ENCODE results near the gene PTPN4.

Gene PTPN4

DNA sequence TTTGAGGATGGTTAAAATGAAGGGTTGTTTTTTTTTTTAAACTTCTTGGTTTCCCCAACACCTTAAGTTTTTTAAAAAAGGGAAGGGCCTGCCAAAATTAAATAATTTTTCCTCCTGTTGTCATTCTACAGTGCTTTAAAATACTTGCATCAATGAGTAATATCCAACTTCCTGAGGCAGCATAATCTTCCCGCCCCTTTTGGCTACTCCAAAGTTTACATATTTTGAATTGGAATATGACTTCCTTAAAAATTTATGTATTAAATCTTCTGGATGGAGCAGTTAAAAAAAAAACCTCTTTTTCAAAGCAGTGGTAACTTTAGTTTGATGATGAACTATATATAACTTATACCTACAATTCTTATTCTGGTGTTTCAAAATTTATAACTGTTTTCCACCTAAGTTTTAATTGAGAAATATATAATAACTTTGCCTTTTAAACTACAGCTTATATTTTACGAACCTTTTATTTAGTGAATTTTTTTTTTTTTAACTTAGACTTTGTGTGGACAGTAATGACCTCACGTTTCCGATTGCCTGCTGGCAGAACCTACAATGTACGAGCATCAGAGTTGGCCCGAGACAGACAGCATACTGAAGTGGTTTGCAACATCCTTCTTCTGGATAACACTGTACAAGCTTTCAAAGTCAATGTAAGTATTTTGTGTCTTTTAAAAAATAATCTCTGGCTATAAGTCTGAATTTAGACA, 49.8 kb downstream of the PTPN4 start:
- no peak for DNase-seq

DNA sequence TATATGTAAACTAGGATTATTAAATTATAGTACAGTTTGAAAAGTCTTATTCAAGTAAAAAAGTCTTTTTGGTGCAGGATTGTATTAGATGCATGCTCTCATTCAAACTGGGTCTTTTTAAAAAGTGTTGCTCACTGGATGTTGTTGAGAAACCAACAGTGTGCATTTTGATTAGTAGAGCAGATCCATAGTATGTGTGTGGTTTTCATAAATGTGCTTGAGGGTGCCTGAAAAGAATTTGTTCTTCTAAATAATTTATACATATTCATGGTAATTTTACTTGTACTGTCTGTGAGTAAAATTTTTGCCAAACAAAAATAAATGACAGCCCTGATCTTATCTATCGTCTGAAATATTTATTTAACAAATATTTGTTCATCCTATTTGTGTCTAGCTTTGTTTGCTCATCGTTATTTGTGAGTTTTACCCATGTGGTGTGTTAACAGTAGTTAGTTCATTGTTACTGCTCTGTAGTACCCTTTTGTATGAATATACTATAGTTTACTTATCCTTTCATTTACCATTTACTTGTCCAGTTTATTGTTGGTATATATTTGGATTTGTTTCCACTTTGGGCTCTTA, 50.4 kb downstream of the PTPN4 start:
- no peak for DNase-seq

DNA sequence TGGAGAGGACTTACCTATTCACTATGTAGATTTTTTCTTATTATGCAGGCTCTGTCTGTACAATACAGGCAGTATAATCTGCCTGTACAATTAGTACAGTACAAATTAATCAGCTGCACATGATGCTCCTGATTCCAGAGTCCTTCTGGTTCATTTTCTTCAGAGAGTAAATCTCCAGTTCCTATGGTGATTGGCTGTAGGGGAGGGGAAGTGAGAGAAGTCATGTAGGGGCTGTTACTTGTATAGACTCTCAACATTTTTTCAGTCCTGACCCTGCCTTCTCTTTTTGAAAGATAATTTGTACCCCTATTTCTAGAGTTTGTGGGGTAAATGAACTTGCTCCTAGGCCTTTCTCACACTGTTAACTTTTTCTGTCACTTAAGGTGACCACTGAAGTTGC, 54.5 kb downstream of the PTPN4 start:
- DNase-seq: no peak

DNA sequence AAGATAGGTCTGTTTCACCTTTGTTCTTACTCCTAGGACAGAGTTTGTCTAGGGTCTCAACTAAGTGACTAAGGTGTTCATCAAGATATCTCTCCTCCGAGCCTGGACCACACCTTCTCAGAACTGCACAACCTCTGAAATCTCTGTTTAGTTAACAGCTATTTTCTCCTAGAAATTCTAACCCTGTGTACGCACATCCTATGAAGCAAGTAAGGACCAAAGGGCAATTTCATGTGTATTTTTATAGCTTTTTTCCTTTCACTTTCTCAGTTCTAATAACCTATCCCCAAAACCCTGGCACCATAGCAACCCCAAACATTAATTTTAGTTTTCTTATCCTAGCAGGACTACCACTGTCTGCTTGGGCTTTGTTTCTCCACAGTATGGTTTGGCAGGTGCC, 59.1 kb downstream of the PTPN4 start:
- DNase-seq: no peak

DNA sequence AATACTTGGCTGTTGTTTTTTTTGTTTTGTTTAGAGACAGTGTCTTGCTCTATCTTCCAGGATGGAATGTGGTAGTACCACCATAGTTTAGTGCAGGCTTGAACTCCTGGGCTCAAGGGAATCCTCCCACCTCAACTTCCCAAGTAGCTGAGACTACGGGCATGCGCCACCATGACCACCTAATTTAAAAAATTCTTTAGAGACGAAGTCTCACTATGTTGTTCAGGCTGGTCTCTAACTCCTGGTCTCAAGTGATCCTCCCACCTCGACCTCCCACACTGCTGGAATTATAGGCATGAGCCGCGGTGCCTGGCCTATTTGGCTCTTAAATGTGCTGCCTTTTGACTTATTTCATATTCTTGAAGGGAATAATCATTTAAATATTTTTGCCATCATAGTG, 60.1 kb downstream of the PTPN4 start:
- DNase-seq: no peak

DNA sequence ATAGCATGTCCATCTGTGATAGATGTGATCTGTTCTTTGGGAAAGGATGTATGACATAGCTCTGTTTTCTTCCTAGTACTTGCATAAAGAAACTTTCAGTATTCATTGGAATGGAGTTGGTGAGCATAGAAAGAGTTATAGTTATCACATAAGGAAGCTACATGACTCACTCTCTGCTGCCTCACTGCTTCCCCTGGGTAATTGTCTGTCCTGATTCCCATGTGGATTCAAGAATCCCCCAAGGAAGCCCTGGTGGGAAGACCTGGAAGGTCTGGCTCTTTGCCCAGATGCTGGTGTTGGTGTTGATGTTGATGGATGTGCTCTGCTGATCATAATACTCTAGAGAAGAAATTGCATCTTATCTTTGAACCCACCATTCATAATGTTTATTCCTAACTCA, 60.6 kb downstream of the PTPN4 start:
- no peak for DNase-seq

DNA sequence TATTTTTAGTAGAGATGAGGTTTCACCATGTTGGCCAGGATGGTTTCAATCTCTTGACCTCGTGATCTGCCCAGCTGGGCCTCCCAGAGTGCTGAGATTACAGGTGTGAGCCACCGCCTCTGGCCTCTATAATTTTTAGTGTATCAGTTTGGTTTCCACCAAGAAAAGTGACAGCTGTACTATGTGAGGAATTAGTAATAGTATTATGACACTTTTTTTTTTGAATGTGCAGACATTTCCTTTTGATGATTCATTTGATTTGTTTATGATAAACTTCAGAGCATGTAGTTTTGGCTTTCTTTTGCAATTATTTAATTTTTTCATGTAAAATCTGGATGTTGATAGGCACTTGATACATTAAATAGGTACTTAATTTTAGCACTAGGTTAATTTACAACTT, 61.5 kb downstream of the PTPN4 start:
- DNase-seq: no peak

DNA sequence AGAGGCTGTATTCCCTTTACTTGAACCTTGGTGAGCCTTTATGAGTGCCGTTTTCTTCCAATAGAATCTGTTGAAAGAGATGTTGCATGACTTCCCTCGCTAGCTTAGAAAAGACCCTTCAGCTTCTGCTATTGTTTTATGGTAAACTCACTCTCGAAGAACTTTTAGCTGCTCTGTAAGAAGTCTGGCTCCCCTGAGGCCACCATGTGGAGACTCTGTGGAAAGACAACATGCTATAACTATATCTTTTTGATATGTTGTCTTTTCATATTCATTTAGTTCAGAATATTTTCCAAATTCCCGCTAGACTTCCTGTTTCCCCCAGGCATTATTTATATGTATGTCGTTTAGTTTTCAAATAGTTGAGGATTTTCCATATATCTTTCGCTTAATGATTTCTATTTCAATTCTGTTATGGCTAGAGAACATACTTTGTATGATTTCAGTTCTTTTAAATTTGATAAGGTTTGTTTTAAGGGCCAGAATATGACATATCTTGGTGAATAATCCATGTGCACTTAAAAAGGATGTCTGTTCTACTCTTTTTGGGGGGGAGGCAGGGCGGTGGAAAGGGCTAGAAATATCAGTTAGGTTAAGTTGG, 64.1 kb downstream of the PTPN4 start:
- DNase-seq: peak in 5 of 6 experiments; percentile 8 to 31 (median 26)

DNA sequence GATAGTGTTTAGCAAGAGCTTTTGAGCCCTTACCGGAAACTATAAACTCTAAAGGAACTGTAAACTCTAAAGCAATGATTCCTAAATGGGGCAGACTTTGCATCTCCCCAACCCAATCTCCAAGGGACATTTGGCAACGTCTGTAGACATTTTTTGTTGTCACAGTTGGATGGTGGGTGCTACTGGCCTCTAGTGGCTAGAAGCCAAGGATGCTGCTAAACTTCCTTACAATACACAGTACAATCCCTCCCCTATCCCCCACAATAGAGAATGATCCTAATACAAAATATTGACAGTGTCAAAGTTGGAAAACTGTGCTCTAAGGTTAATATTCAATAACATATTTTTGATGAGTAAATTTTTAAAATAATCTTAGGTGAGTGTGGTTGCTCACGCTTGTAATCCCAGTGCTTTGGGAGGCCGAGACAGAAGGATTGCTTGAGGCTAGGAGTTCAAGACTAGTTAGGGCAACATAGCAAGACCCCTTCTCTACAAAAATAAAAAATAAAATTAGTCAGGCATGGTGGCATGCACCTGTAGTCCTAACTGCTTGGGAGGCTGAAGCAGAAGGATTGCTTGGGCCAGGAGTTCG, 66.7 kb downstream of the PTPN4 start:
- peak in 5 of 6 experiments; percentile 3 to 44 (median 19) for DNase-seq

DNA sequence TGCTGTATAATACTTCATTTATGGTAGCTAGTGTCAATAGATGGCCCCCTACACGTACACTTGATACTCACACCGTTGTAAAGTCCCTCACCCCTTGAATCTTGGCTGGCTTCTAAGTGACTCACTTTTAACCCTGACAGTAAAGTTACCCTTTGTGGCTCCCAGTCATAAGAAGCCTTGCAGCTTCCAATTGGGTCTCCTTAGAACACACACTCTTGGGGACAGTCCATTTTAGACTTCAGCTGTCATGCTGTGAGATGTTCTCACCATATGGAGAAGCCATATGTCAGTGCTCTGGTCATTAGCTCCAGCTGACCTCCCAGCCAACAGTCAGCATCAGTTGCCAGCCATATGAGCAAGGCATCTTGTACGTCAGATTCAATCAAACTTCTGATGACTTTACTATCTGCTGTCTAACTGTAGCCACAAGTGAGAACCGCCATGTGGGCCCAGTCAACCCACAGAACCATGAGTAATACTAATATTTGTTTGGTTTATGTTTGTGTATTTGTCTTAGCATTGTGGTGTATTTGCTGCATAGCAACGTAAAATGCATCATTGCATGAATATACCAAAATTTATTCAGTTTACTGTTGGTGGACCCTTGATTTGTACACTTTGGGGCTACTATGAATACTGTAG, 68.3 kb downstream of the PTPN4 start:
- DNase-seq: no peak

DNA sequence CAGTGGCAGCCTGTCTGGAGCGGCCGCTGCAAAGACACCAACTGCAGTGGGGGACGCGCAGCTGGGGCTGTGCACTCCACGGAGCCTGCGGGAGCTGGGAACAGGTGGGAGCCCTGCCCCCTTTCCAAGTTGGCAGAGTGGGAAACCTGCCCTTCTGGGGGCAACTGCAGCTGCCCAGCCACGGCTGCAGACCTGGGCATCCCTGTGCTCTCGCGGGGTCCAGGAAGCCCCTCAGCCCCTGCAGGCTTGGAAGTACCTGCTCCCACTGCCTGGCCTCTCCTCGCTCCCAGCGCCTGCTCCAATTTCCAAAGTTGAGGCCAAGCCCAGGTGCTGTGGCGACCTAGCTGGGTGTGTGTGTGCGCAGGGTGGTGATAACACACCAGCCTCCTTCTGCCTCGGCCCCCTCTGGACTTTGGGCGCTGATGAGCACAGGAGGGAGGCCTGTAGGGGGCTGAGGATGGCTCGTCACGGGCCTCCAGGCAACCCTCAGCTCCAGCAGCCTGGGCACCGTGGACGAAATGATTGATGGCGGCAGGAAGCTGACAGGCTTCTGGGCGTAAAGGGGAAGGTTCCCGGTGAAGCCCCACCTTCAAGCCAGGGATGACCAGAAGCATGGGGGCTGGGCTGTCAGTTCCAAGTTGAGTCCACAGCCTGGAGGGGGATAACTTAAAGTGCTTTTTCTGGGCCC, 76.9 kb downstream of the PTPN4 start:
- no peak for DNase-seq

DNA sequence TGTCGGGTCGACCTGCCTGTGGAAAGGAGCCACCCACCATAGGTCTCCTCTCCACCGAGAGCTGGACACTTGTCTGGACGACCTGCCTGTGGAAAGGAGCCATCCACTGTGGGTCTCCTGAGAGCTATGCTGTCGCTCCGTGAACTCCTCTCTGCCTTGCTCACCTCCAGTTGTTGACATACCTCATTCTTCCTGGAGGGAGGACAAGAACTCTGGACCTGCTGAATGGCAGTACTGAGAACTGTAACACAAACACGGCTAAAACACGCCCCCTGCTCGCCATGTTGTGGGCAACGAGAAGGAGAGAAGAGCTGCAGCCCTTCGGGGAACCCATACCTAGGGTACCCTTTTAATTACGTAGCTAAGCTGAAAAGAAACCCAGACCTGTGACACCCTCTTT, 77.6 kb downstream of the PTPN4 start:
- DNase-seq: no peak

DNA sequence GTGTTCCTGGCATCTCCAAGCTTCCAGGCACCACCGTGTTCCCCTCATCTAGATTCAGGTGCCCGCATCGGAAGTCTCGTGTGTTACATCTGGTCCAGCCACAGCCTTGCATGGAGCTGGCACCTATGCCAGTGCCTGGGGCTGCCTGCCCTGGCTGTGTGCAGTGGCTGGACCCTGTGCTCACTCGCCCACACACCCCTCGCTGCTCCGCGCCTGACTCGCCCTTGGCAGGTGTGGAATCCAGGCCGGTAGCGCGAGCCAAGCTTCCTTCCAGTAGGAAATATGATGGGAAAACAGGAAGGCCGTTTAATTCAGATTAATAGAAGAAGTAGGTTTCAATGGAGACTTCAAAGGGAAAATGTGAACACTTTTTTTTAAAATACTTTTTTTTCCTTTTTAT, 78.0 kb downstream of the PTPN4 start:
- DNase-seq: no peak

DNA sequence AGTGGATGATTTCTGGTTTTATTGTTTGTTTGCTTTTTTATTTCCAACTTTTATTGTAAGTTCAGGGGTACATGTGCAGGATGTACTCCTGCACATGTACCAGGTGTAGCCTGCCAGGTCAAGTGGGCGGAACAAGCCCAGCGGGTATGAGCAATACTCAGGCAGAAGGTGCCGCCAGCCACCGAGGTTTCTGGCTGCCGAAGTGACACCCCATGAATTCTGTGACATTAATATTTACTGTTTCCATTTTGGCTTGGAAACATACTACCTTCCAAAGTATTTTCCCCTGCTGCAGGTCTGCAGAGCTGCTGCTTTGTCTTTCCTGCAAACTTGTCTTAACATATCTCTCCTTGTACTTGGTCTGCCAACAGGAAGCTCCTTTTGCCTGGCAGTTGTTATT, 78.5 kb downstream of the PTPN4 start:
- no peak for DNase-seq

DNA sequence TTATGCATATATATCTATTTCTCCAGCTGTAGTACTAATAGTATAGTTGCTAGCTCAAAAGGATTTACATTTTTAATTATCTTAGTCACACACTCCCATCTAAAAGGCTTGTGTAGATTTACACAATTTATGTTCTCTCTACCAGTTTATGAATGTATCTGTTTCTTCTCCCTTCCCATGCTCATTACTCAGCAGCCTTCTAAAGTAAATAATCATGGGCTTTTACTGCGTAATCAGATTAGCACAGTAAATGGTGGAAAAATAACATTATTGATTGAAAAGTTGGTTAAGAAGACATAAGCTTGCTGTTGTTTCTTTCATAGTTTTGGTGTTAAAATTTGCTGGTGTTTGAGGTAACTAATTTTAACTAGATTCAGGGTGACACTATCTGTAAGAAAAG, 81.8 kb downstream of the PTPN4 start:
- DNase-seq: no peak

DNA sequence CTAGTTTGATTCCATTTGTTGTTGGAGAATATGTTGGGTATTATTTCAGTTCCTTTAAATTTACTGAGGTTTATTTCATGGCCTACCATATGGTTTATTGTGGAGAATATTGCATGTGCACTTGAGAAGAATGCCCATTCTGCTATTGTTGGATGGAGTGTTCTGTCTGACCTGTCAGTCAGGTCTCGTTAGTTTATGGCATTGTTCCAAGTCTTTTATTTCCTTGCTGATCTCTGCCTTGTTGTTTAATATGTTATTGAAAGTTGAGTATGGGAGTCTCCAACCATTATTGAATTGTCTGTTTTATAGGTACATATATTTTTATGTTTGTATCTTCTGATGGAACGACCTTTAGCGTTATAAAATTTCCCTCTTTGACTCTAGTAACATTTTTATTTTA, 86.3 kb downstream of the PTPN4 start:
- no peak for DNase-seq

DNA sequence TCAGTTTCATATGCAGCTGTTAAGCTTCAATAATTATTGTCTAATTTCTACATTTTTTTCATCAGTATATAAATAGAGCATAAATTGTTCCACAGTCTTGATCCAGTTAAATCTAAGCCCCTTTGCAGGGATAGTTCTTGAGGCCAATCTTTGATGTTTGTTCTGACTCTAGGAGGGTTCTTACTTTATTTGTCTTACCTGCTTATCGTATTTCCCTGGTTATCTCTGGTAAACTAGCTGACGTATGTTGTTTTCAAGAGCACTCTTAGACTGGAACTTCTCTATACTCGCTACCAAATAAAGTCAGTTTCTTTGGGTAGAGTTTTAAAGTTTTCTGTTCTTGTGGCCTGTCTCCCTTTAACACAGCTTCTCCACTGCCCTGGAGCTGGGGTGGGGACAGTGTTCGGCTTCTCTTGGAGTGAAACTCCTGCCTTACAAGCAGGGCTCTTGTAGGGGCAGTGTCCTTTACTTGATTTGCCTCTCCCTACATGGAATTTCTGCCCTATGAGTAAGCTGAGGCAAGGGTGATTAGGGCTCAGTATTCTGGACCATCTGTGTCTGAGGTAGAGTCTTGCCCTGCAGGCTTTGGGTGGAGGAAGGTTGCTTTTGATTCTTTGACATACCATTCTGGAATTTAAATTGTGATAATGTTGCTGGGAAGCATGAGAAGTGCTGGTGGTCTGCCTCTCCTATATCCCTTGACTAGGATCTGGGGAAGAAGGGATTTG, 90.3 kb downstream of the PTPN4 start:
- no peak for DNase-seq

DNA sequence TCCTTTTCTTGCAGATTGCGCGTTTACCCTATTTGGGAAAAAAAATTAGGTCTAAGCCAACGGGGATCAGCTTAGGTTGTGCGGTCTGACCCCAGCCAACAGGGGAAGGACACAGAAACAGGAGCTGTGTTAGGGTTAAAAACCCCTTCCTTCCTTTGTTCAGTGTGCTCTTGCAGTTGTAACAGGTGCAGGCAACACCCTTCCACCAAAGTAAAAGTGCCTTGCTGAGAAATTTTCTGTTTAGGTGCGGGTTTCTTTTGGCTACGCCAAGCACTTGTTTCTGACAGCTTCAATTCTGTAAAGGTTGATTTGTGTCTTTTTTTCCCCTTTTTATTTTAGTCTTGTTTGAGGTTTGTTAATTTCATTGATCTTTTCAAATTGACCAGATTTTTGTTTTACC, 92.5 kb downstream of the PTPN4 start:
- DNase-seq: no peak

DNA sequence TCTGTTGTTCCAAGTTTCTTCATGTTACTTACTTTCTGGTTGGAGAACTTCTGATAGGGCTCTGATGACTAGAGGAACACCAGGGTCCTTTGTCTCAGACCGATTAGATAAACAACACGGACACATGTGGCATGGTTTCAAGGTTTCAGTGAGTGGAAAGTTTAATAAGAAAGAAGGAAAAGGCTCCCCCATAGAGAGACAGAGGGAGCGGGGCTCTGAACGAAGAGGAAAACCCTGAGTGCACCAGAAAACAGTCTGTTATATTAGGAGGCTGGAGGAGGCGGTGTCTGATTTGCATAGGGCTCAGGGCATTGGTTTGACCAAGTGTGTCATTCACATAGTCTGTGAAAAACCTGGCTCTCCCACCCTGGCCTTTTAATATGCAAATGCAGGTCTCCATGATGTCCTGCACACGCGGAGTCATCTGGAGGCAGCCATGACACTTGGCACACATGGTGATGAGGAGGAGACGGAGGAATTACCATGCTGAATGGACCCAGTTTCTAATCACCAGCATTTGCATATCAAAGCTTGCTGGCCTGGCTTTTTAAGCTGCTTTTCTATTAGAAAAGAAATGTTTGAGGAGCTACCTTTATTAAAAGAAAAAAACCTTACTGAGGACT, 94.2 kb downstream of the PTPN4 start:
- DNase-seq: no peak

DNA sequence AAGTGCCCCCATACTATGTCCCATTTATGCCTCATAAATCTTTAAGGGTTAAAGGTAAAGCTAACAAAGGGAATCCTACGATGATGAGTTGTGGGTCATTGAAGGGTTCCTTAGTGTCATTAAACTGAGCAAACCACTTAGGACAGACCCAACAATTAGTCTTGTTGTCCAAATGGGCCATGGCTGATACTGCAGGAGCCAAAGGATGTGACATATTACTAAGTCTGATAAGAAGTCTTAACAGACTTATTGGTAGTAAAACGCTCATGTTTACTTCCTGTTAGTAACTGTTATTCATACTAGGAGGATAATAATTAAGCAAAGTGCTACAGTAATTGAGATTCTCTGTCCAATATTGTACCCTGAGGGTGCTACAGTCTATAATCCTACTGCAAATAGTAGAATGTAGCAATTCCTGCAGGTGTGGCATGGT, 96.8 kb downstream of the PTPN4 start:
- DNase-seq: no peak

DNA sequence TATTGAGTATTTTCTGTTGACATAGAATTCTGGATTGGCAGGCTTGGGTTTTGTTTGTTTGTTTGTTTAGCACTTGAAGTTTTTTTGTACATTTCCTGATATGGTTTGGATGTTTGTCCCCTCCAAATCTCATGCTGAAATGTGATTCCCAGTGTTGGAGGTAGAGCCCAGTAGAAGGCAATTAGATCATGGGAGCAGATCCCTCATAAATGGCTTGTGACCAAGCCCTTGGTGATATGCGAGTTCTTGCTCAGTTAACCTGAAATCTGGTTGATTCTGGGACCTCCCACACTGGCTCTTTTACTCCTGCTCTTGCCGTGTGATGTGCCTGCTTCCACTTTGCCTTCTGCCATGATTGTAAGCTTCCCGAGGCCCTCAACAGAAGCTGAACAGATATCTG, 98.0 kb downstream of the PTPN4 start:
- no peak for DNase-seq

DNA sequence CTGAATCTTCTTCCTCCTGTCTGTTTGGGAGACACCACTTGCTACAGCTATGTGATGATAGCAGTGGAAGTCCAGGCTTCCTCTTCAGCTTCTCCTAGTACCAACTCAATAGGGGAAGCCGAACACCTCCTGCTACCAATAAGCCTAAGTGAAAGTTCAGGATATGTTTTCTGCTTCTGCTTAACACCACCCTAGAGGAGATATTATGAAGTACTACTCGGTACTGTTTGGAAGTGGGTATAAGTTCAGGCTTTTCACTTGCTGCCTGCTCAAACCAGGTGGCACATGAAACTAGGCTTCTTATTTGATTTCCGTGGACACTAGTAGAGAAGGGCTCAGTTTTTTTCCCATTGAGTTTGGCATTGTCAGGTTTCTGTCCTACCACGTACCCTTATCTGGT, 99.8 kb downstream of the PTPN4 start:
- no peak for DNase-seq
